Activated T-cell treated with anti-CD3 and anti-CD28 coated beads, Interleukin-2, amount 50 U/mL, for 48 hours (primary cell): ENCODE data around the gene EFTUD2.
"Not testable (repeated sequence)": the region's sequence is repeated elsewhere in the genome, so short reads cannot be mapped to it uniquely, and the experiment has no call there.

Experiments
- DNase-seq, 2 experiments: peaks; one replicate each; pipeline ENCODE4 v3.0.0-alpha.2; 2020

The EFTUD2 gene

DNA sequence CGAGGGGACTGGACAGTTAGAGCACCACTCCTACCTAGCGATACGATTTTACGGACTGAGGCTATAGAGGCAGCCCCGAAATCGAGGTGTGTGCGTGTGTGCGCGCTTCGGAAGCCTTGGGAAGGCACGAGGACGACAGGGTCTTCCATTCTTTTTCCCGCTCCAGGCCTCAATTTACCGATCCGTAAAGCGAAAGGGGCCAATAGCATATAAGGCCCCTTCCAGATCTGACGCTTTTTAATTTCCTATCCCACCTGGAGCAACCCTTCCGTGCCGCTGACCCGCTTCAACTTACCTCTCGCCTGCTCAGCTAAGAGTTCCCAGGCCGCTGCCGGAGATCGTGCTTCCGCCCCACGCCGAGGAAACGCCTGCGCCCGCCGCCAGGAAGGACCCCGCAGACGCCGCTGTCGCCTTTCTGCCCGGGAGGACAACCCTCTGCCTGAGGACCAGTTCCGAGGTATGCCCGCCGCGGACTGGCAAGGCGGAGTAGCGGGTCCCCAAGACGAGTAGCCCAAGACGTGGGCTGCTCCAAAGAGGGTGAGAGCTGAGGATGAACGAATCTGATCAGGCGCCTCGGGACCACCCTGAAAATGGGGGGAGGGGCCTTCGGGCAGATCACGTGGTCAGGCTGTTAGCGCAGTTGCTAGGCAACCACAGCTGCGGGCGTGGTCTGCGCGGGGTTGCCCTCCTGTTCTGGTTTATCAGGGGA is at the start of gene EFTUD2:
TSS of gene EFTUD2 (minus strand) at position 372 of the 709 bp plus-strand sequence. CDS start 4,924 bp downstream, outside the sequence.
- DNase-seq = peak; percentile 95 to 98

GRCh38 chr17:44948315-44948795 is 49.1 kb upstream of the EFTUD2 start:
- DNase-seq = no peak

- peak; percentile 95 for DNase-seq
Observed at GRCh38 chr17:44947461-44948314, 48.4 kb upstream of the EFTUD2 start, which contains the start of gene KIF18B. TSS of gene KIF18B (minus strand) at chr17:44947773. CDS start at chr17:44936344, 11,429 bp downstream.

- not testable (repeated sequence) for DNase-seq
Observed at GRCh38 chr17:44945652-44946051, 46.4 kb upstream of the EFTUD2 start.

GRCh38 chr17:44942456-44942855 is 43.2 kb upstream of the EFTUD2 start:
- no peak for DNase-seq

DNA sequence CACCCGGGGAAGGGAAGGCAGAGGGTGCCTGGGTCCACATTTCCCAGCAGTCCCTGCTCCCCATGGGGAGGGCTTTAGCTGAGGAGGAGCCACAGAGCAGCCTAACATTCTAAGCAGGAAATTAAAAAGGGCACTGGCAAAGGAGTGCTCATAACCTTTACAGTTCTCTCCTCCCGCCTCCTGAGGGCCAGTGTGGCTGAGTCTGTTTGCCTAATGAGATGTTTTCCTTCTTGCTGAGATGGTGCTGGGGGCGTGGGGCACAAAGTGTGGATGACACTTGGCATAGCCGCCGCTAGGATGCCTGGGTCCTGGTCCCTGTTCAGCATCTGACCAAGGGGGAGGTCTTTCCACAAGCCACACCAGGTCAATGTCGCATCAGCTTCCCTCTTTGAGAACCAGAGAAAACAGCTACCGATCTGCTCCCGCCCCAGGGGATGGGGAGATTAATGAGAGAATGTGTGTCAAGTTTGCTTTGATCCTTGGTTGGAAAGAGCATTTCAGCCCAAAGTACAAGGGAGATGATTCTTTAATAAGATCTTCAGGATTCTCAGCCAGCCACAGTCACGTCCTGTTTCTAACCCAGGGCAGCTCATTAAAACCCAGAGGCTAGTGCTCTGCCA is 42.6 kb upstream of the EFTUD2 start:
- no peak for DNase-seq

DNA sequence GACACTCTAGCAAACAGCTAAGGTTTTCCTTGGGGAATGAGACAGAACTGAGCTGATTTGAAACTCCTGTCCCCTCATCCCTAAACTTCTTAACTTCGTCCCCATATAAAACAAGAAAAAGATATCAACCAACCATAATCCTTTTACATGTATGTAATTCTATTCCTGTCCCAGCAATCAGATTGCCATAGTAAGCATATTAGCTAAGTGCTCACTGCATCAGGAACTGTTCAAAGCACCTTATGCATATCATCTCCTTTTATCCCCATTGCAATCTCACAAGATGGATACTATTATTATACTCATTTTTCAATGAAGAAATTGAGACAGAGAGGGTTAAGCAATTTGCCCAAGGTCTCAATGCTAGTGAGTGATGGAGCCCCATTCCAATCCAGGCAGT is 41.5 kb upstream of the EFTUD2 start:
- DNase-seq = no peak

GRCh38 chr17:44940317-44940716 is 41.1 kb upstream of the EFTUD2 start:
- no peak for DNase-seq

DNA sequence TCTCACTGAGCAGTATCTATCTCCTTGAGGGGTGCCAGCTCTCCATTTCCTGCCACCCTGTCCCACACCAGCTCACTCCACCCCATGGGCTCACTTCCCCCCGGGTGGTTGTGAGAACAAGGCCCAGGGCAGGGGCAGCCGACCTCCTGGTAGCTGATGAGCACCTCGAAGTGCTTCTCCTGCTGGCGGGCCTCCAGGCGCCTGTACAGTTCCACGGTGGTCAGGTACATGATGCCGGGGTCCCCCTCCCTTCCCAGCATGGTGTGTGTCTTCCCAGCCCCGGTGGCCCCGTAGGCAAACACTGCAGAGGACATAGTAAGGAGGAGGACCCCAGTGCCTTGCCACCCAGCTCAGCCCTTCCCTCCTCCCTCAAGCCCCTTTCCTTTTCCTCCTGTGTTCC is 35.9 kb upstream of the EFTUD2 start:
- DNase-seq = no peak

- no peak for DNase-seq
Observed at GRCh38 chr17:44934745-44935105, 35.5 kb upstream of the EFTUD2 start.

DNA sequence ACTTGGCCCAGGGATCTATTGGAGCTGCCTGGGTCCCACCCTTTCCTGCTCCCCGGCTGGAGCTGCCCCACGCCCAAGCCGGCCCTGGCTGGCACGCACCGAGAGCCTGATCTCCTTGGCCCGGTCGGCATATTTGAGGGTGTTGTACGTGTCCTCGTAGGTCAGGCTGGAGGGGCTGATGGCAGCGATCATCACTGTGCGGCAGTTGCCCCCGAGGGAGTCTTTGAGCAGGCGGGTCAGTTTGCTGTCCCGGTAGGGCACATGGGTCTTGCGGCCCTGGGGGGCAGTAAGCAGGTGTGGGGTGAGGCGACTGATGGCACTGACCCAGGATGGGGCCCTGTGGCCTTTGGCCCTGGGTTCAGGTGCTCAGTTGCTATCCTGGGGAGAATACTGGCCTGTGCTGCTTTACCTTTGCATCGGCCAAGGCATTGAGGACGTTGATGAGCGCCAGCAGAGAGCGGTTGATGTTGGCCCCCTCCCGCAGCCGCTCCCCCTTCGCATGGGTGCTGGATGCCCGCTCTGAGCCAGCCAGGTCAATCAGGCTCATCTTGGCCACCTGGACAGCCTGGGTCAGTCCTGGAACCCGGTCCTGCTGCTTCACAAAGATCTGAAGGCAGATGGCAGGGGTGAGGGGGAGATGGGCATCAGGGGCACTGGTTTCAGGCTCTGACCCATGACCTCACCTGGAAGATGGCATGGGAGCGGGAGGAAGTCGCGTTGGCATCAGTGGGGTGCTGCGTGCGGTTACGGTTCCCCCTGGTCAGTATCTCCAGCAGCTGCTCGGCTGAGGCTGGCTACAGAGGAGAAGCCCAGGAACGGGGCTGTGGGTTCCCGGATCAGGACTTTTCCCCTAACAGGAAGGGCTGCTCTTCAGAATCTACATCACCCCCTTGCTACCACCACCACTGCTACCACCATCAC is 34.8 kb upstream of the EFTUD2 start:
- DNase-seq = no peak

GRCh38 chr17:44932787-44933097 is 33.5 kb upstream of the EFTUD2 start:
- DNase-seq = no peak

GRCh38 chr17:44932096-44932786 is 33.0 kb upstream of the EFTUD2 start:
- no peak for DNase-seq

GRCh38 chr17:44931376-44931775 is 32.1 kb upstream of the EFTUD2 start:
- DNase-seq = no peak

DNA sequence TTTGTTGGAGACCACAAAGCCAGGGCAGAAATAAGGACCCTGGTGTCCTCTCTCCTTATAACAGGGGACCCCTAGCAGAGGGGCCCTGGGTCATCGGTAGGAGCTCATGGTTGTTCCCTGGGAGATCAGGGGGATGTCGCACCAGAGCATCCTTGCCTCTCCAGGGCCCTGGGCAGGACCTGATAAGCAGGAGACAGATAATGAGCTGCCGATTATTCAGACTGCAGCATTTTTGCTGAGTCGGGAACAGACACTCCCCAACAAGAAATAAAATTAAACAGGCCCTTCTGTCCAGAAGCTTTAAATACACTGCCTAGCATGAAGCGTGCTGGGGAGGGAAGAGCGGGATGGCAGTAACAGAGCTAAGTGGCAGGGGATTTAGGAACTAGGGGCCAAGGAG is 31.4 kb upstream of the EFTUD2 start:
- no peak for DNase-seq

- DNase-seq = no peak
Observed at GRCh38 chr17:44928950-44929720, 29.9 kb upstream of the EFTUD2 start.

DNA sequence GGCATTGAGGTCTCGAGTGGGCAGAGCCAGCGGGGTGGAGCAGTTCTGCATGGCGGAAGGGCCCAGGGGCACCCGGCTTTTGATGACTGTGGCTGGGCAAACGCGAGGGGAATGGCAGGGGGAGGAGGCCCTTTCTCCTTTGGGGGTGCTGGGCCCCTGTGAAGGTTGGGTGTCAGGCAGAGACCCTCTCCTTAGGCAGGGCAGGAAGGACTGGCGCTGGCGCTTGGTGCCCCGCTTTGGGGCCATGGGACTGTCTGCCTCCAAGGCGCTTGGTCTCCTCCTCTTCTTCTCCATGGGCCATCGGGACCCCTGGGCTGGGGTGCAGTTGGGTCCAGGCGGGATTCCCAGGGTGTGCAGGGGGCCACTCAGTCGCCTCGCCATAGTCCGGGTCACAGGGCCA is 28.9 kb upstream of the EFTUD2 start:
- DNase-seq = no peak

DNA sequence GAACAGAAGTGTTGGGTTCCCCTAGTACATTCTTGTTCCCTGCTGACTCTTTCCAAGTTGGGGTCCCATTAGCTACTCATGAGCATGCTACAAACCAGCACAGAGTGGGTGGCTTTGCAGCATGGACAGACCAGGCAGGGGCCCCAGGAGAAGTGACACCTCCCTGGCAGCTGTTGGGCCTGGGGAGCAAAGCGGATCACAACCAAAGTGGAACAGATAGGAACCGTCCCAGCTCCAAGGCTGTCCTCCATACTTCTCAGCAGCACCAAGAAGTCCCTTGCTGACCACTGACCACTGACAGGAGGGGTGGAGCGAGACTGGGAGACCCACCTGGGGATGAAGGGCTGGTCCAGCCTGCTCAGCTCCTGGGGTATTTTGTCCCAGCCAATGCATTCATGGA is 28.5 kb upstream of the EFTUD2 start:
- DNase-seq = no peak

- DNase-seq = no peak
Observed at GRCh38 chr17:44926821-44927525, 27.7 kb upstream of the EFTUD2 start.
